Measurements from ENCODE around the gene FOS. TPM values are rescaled to one million over a fixed set of nuclear protein-coding genes. Genes with fewer than 3 reads are reported as not detected.

The FOS gene
- total RNA-seq, 1 experiment from 2014 or later, result 23.9 TPM

DNA sequence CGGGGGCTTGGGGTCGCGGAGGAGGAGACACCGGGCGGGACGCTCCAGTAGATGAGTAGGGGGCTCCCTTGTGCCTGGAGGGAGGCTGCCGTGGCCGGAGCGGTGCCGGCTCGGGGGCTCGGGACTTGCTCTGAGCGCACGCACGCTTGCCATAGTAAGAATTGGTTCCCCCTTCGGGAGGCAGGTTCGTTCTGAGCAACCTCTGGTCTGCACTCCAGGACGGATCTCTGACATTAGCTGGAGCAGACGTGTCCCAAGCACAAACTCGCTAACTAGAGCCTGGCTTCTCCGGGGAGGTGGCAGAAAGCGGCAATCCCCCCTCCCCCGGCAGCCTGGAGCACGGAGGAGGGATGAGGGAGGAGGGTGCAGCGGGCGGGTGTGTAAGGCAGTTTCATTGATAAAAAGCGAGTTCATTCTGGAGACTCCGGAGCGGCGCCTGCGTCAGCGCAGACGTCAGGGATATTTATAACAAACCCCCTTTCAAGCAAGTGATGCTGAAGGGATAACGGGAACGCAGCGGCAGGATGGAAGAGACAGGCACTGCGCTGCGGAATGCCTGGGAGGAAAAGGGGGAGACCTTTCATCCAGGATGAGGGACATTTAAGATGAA is 630 bp downstream of the FOS start:
- no peaks in the 10 kb centered on the region for H3K9me3 Mint-ChIP-seq
- peak overlapping the region; percentile 88 for H3K4me3 Mint-ChIP-seq
- POLR2A ChIA-PET, result interaction anchor here (1.0 to 3.2 kb wide), 7 partner anchors 9 to 305 kb away, joined by 3 to 34 read pairs (median 4); no protein-coding TSS in a partner anchor
- peak; percentile 38 for DNase-seq (ENCODE audit: low spot score)
- ATAC-seq, result no peak
- H3K4me1 Mint-ChIP-seq, result peaks cover 35% of the 10 kb centered on the region
- H3K36me3 Mint-ChIP-seq, result peaks cover 23% of the 10 kb centered on the region
- CTCF ChIA-PET, result no interaction called here
- TF ChIP-seq PRRX2 (CRISPR knock-in tag; IDR thresholded peaks at IDR 0.05) (0 out of 2 replicates have a peak, but pooled peaks have one; percentile 7), SMAD3 (CRISPR knock-in tag; IDR thresholded peaks at IDR 0.05; ENCODE audit: borderline replicate concordance) (no peak), ZNF263 (CRISPR knock-in tag; IDR thresholded peaks at IDR 0.05; ENCODE audit: low read depth) (peak; percentile 85)
- TF ChIP-seq, protein P1, sequence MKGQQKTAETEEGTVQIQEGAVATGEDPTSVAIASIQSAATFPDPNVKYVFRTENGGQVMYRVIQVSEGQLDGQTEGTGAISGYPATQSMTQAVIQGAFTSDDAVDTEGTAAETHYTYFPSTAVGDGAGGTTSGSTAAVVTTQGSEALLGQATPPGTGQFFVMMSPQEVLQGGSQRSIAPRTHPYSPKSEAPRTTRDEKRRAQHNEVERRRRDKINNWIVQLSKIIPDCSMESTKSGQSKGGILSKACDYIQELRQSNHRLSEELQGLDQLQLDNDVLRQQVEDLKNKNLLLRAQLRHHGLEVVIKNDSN (CRISPR knock-in tag; IDR thresholded peaks at IDR 0.05), result no peak
- TF ChIP-seq, protein P2, sequence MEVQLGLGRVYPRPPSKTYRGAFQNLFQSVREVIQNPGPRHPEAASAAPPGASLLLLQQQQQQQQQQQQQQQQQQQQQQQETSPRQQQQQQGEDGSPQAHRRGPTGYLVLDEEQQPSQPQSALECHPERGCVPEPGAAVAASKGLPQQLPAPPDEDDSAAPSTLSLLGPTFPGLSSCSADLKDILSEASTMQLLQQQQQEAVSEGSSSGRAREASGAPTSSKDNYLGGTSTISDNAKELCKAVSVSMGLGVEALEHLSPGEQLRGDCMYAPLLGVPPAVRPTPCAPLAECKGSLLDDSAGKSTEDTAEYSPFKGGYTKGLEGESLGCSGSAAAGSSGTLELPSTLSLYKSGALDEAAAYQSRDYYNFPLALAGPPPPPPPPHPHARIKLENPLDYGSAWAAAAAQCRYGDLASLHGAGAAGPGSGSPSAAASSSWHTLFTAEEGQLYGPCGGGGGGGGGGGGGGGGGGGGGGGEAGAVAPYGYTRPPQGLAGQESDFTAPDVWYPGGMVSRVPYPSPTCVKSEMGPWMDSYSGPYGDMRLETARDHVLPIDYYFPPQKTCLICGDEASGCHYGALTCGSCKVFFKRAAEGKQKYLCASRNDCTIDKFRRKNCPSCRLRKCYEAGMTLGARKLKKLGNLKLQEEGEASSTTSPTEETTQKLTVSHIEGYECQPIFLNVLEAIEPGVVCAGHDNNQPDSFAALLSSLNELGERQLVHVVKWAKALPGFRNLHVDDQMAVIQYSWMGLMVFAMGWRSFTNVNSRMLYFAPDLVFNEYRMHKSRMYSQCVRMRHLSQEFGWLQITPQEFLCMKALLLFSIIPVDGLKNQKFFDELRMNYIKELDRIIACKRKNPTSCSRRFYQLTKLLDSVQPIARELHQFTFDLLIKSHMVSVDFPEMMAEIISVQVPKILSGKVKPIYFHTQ (CRISPR knock-in tag; IDR thresholded peaks at IDR 0.05), result peak; percentile 14; the same call in 1 of the 2 replicates
- H3K27me3 Mint-ChIP-seq (ENCODE audit: low read depth), result peaks cover 35% of the 10 kb centered on the region
- peak overlapping the region; percentile 88 for H3K27ac Mint-ChIP-seq

DNA sequence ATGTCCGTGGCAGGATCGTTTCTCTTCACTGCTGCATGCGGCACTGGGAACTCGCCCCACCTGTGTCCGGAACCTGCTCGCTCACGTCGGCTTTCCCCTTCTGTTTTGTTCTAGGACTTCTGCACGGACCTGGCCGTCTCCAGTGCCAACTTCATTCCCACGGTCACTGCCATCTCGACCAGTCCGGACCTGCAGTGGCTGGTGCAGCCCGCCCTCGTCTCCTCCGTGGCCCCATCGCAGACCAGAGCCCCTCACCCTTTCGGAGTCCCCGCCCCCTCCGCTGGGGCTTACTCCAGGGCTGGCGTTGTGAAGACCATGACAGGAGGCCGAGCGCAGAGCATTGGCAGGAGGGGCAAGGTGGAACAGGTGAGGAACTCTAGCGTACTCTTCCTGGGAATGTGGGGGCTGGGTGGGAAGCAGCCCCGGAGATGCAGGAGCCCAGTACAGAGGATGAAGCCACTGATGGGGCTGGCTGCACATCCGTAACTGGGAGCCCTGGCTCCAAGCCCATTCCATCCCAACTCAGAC is 1.2 kb downstream of the FOS start:
- peak overlapping the region; percentile 88 for H3K4me3 Mint-ChIP-seq
- H3K27me3 Mint-ChIP-seq (ENCODE audit: low read depth), result peaks cover 31% of the 10 kb centered on the region
- H3K27ac Mint-ChIP-seq, result peak overlapping the region; percentile 88
- CTCF ChIA-PET, result interaction anchor here (1.9 kb wide), 1 partner anchor 15 kb away, joined by 14 read pairs; no protein-coding TSS in a partner anchor
- no peaks in the 10 kb centered on the region for H3K9me3 Mint-ChIP-seq
- ATAC-seq (peak; percentile 12), DNase-seq (ENCODE audit: low spot score) (peak; percentile 70)
- H3K4me1 Mint-ChIP-seq, result peaks cover 35% of the 10 kb centered on the region
- POLR2A ChIA-PET, result interaction anchor here (1.4 to 3.8 kb wide), 5 partner anchors 8 to 21 kb away, joined by 4 to 34 read pairs (median 22); no protein-coding TSS in a partner anchor
- H3K36me3 Mint-ChIP-seq, result peaks cover 23% of the 10 kb centered on the region
- TF ChIP-seq, protein P3, sequence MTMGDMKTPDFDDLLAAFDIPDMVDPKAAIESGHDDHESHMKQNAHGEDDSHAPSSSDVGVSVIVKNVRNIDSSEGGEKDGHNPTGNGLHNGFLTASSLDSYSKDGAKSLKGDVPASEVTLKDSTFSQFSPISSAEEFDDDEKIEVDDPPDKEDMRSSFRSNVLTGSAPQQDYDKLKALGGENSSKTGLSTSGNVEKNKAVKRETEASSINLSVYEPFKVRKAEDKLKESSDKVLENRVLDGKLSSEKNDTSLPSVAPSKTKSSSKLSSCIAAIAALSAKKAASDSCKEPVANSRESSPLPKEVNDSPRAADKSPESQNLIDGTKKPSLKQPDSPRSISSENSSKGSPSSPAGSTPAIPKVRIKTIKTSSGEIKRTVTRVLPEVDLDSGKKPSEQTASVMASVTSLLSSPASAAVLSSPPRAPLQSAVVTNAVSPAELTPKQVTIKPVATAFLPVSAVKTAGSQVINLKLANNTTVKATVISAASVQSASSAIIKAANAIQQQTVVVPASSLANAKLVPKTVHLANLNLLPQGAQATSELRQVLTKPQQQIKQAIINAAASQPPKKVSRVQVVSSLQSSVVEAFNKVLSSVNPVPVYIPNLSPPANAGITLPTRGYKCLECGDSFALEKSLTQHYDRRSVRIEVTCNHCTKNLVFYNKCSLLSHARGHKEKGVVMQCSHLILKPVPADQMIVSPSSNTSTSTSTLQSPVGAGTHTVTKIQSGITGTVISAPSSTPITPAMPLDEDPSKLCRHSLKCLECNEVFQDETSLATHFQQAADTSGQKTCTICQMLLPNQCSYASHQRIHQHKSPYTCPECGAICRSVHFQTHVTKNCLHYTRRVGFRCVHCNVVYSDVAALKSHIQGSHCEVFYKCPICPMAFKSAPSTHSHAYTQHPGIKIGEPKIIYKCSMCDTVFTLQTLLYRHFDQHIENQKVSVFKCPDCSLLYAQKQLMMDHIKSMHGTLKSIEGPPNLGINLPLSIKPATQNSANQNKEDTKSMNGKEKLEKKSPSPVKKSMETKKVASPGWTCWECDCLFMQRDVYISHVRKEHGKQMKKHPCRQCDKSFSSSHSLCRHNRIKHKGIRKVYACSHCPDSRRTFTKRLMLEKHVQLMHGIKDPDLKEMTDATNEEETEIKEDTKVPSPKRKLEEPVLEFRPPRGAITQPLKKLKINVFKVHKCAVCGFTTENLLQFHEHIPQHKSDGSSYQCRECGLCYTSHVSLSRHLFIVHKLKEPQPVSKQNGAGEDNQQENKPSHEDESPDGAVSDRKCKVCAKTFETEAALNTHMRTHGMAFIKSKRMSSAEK (CRISPR knock-in tag; IDR thresholded peaks at IDR 0.05; ENCODE audit: borderline replicate concordance), result no peak
- TF ChIP-seq, protein P4, sequence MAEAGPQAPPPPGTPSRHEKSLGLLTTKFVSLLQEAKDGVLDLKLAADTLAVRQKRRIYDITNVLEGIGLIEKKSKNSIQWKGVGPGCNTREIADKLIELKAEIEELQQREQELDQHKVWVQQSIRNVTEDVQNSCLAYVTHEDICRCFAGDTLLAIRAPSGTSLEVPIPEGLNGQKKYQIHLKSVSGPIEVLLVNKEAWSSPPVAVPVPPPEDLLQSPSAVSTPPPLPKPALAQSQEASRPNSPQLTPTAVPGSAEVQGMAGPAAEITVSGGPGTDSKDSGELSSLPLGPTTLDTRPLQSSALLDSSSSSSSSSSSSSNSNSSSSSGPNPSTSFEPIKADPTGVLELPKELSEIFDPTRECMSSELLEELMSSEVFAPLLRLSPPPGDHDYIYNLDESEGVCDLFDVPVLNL (CRISPR knock-in tag; IDR thresholded peaks at IDR 0.05; ENCODE audit: borderline replicate concordance, low read depth), result no peak
- TF ChIP-seq ETV6 (CRISPR knock-in tag; IDR thresholded peaks at IDR 0.05), result no peak
- TF ChIP-seq OVOL2 (CRISPR knock-in tag; IDR thresholded peaks at IDR 0.05; ENCODE audit: borderline replicate concordance), result no peak
- no peak for TF ChIP-seq ZNF263 (CRISPR knock-in tag; IDR thresholded peaks at IDR 0.05; ENCODE audit: low read depth)
- TF ChIP-seq, protein P1 (CRISPR knock-in tag; IDR thresholded peaks at IDR 0.05), result no peak
- TF ChIP-seq, protein P5, sequence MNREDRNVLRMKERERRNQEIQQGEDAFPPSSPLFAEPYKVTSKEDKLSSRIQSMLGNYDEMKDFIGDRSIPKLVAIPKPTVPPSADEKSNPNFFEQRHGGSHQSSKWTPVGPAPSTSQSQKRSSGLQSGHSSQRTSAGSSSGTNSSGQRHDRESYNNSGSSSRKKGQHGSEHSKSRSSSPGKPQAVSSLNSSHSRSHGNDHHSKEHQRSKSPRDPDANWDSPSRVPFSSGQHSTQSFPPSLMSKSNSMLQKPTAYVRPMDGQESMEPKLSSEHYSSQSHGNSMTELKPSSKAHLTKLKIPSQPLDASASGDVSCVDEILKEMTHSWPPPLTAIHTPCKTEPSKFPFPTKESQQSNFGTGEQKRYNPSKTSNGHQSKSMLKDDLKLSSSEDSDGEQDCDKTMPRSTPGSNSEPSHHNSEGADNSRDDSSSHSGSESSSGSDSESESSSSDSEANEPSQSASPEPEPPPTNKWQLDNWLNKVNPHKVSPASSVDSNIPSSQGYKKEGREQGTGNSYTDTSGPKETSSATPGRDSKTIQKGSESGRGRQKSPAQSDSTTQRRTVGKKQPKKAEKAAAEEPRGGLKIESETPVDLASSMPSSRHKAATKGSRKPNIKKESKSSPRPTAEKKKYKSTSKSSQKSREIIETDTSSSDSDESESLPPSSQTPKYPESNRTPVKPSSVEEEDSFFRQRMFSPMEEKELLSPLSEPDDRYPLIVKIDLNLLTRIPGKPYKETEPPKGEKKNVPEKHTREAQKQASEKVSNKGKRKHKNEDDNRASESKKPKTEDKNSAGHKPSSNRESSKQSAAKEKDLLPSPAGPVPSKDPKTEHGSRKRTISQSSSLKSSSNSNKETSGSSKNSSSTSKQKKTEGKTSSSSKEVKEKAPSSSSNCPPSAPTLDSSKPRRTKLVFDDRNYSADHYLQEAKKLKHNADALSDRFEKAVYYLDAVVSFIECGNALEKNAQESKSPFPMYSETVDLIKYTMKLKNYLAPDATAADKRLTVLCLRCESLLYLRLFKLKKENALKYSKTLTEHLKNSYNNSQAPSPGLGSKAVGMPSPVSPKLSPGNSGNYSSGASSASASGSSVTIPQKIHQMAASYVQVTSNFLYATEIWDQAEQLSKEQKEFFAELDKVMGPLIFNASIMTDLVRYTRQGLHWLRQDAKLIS (CRISPR knock-in tag; IDR thresholded peaks at IDR 0.05; ENCODE audit: borderline replicate concordance), result no peak
- TF ChIP-seq, protein P6, sequence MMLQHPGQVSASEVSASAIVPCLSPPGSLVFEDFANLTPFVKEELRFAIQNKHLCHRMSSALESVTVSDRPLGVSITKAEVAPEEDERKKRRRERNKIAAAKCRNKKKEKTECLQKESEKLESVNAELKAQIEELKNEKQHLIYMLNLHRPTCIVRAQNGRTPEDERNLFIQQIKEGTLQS (CRISPR knock-in tag; conservative IDR thresholded peaks at IDR 0.05), result no peak
- TF ChIP-seq, protein P7, sequence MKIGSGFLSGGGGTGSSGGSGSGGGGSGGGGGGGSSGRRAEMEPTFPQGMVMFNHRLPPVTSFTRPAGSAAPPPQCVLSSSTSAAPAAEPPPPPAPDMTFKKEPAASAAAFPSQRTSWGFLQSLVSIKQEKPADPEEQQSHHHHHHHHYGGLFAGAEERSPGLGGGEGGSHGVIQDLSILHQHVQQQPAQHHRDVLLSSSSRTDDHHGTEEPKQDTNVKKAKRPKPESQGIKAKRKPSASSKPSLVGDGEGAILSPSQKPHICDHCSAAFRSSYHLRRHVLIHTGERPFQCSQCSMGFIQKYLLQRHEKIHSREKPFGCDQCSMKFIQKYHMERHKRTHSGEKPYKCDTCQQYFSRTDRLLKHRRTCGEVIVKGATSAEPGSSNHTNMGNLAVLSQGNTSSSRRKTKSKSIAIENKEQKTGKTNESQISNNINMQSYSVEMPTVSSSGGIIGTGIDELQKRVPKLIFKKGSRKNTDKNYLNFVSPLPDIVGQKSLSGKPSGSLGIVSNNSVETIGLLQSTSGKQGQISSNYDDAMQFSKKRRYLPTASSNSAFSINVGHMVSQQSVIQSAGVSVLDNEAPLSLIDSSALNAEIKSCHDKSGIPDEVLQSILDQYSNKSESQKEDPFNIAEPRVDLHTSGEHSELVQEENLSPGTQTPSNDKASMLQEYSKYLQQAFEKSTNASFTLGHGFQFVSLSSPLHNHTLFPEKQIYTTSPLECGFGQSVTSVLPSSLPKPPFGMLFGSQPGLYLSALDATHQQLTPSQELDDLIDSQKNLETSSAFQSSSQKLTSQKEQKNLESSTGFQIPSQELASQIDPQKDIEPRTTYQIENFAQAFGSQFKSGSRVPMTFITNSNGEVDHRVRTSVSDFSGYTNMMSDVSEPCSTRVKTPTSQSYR (CRISPR knock-in tag; IDR thresholded peaks at IDR 0.05), result 0 out of 2 replicates have a peak, but pooled peaks have one; percentile 34
- no peak for TF ChIP-seq GTF2I (CRISPR knock-in tag; conservative IDR thresholded peaks at IDR 0.05)

All from WTC11 (cell line).